ENCODE measurements around the gene AANAT. TPM values are rescaled to one million over a fixed set of nuclear protein-coding genes. Genes with fewer than 3 reads are reported as not detected.

The AANAT gene
- total and polyA plus RNA-seq, 5 experiments from 2014 or later = not detected

Other genes starting within 250 kb of the AANAT start
- gene RNF157, start 227.1 kb upstream of the AANAT start, total RNA-seq = 10 to 100 TPM; 46.1 to 46.4 TPM
- gene RNF157, start 227.1 kb upstream of the AANAT start, polyA plus RNA-seq = 10 to 100 TPM in 2 of 3 donors, 1 to 10 TPM in 1; 4.9 to 29.4 (median 10.5) TPM
- 100 to 1,000 TPM; 111 to 122 TPM for gene UBALD2, start 202.3 kb upstream of the AANAT start, total RNA-seq
- gene UBALD2, start 202.3 kb upstream of the AANAT start, polyA plus RNA-seq = 1 to 10 TPM; 6.6 to 9.7 (median 8.2) TPM
- gene QRICH2, start 159.3 kb upstream of the AANAT start, total RNA-seq = 1 to 10 TPM; 6.5 to 8.3 TPM
- gene QRICH2, start 159.3 kb upstream of the AANAT start, polyA plus RNA-seq = under 1 TPM; 0.13 to 0.59 (median 0.23) TPM
- 10 to 100 TPM; 42.5 to 44.7 TPM for gene PRPSAP1, start 113.7 kb upstream of the AANAT start, total RNA-seq
- gene PRPSAP1, start 113.7 kb upstream of the AANAT start, polyA plus RNA-seq = 10 to 100 TPM; 37.9 to 62.9 (median 54.7) TPM
- gene SPHK1, start 83.0 kb upstream of the AANAT start, total RNA-seq = under 1 TPM; 0.85 to 0.91 TPM
- gene SPHK1, start 83.0 kb upstream of the AANAT start, polyA plus RNA-seq = under 1 TPM in 2 of 3 donors, not detected in 1; 0.31 to 0.37 TPM
- 10 to 100 TPM; 49.7 to 50.4 TPM for gene UBE2O, start 14.5 kb upstream of the AANAT start, total RNA-seq
- 10 to 100 TPM in 2 of 3 donors, 1 to 10 TPM in 1; 8.8 to 14.4 (median 10.6) TPM for gene UBE2O, start 14.5 kb upstream of the AANAT start, polyA plus RNA-seq
- gene RHBDF2, start 33.8 kb downstream of the AANAT start, total RNA-seq = 10 to 100 TPM; 59.4 to 62.4 TPM
- gene RHBDF2, start 33.8 kb downstream of the AANAT start, polyA plus RNA-seq = 10 to 100 TPM in 1 of 3 donors, 1 to 10 TPM in 2; 4.8 to 10.2 (median 6.2) TPM
- gene CYGB, start 70.1 kb downstream of the AANAT start, total RNA-seq = 1 to 10 TPM in 1 of 2 experiments, under 1 TPM in 1; 0.52 to 2.1 TPM
- 1 to 10 TPM in 1 of 3 donors, under 1 TPM in 2; 0.40 to 1.0 (median 0.53) TPM for gene CYGB, start 70.1 kb downstream of the AANAT start, polyA plus RNA-seq
- 1 to 10 TPM; 4.0 to 5.3 TPM for gene PRCD, start 72.4 kb downstream of the AANAT start, total RNA-seq
- 10 to 100 TPM in 1 of 3 donors, 1 to 10 TPM in 2; 5.0 to 11.4 (median 7.1) TPM for gene PRCD, start 72.4 kb downstream of the AANAT start, polyA plus RNA-seq
- under 1 TPM in 1 of 2 experiments, not detected in 1; 0.44 TPM for gene ST6GALNAC2, start 118.3 kb downstream of the AANAT start, total RNA-seq
- gene ST6GALNAC2, start 118.3 kb downstream of the AANAT start, polyA plus RNA-seq = 1 to 10 TPM in 1 of 3 donors, not detected in 2; 1.1 TPM
- gene ST6GALNAC1, start 176.2 kb downstream of the AANAT start, total RNA-seq = not detected
- under 1 TPM in 2 of 3 donors, not detected in 1; 0.07 to 0.52 TPM for gene ST6GALNAC1, start 176.2 kb downstream of the AANAT start, polyA plus RNA-seq
- 10 to 100 TPM; 13.9 to 16.3 TPM for gene MXRA7, start 243.4 kb downstream of the AANAT start, total RNA-seq
- gene MXRA7, start 243.4 kb downstream of the AANAT start, polyA plus RNA-seq = 10 to 100 TPM in 1 of 3 donors, 1 to 10 TPM in 2; 2.2 to 25.3 (median 5.4) TPM

Measured in naive thymus-derived CD8-positive, alpha-beta T cell (primary cell).